Mesodermal cell (in vitro differentiated cells): ENCODE data around the gene HCRTR1.

Source experiments
- H3K27ac ChIP-seq: 2 replicates; pipeline ENCODE4 v1.7.0; 2013; ENCODE audit warnings: mild to moderate bottlenecking, low read depth, low read length, moderate library complexity; ENCODE audit not compliant: severe bottlenecking
- H3K36me3 ChIP-seq: 2 replicates; pipeline ENCODE4 v1.7.1; 2013; ENCODE audit warnings: mild to moderate bottlenecking, low read length, moderate library complexity; ENCODE audit not compliant: control insufficient read depth, insufficient read depth
- H3K4me1 ChIP-seq: one replicate; pipeline ENCODE4 v1.7.1; 2013; ENCODE audit warnings: mild to moderate bottlenecking, low read length; ENCODE audit not compliant: insufficient read depth, control insufficient read depth, poor library complexity, severe bottlenecking
- H3K4me3 ChIP-seq: 2 replicates; pipeline ENCODE4 v1.7.0; 2013; ENCODE audit warnings: low read length, control low read depth, mild to moderate bottlenecking; ENCODE audit not compliant: insufficient read depth, poor library complexity, severe bottlenecking; ENCODE audit errors: extremely low read depth
- H3K9me3 ChIP-seq: 2 replicates; pipeline ENCODE4 v1.7.1; 2013; ENCODE audit warnings: mild to moderate bottlenecking, low read length, moderate library complexity; ENCODE audit not compliant: control insufficient read depth
- WGBS, 2 experiments: methylation state at CpG; one replicate each; pipeline ENCODE4 v1.1.5; 2013; ENCODE audit warnings: missing lambda C conversion rate in 2 of 2; ENCODE audit not compliant: insufficient coverage in 2 of 2; 5-methylcytosine and 5-hydroxymethylcytosine counted together

The HCRTR1 gene

GRCh38 chr1:31574749-31575368, 42.6 kb upstream of the HCRTR1 start:
- peaks cover 32% of the 10 kb centered on the region for H3K4me1 ChIP-seq
- H3K9me3 ChIP-seq = no peaks in the 10 kb centered on the region
- no peaks in the 10 kb centered on the region for H3K36me3 ChIP-seq
- no peak overlapping the region for H3K27ac ChIP-seq
- H3K4me3 ChIP-seq = no peak overlapping the region
- 69 to 94% methylated on average over 3 to 7 of the region's 10 CpGs for WGBS, 2 experiments

GRCh38 chr1:31575369-31576140, 41.9 kb upstream of the HCRTR1 start:
- no peak overlapping the region for H3K4me3 ChIP-seq
- H3K36me3 ChIP-seq = no peaks in the 10 kb centered on the region
- no peaks in the 10 kb centered on the region for H3K9me3 ChIP-seq
- 75 to 84% methylated on average over 3 to 7 of the region's 11 CpGs for WGBS, 2 experiments
- H3K4me1 ChIP-seq = peaks cover 32% of the 10 kb centered on the region
- H3K27ac ChIP-seq = no peak overlapping the region

GRCh38 chr1:31576201-31576669, 41.3 kb upstream of the HCRTR1 start, which contains the start of gene TINAGL1:
TSS of gene TINAGL1 (plus strand) at chr1:31576515. CDS start at chr1:31577149, 634 bp downstream.
- H3K4me3 ChIP-seq = no peak within 1 kb of the TSS
- H3K4me1 ChIP-seq = peaks cover 32% of the 10 kb centered on the region
- H3K36me3 ChIP-seq = no peaks in the 10 kb centered on the region
- WGBS, 2 experiments = 10 to 14% methylated on average over 11 to 15 of the region's 25 CpGs
- H3K27ac ChIP-seq = no peak within 1 kb of the TSS
- H3K9me3 ChIP-seq = no peaks in the 10 kb centered on the region

GRCh38 chr1:31576743-31577455, 40.6 kb upstream of the HCRTR1 start:
- Histone ChIP-seq H3K4me1 (peaks cover 32% of the 10 kb centered on the region), H3K9me3 (no peaks in the 10 kb centered on the region), H3K27ac (no peak overlapping the region), H3K4me3 (no peak overlapping the region), H3K36me3 (no peaks in the 10 kb centered on the region)
- 90 to 92% methylated on average over 26 to 27 of the region's 27 CpGs for WGBS, 2 experiments

GRCh38 chr1:31577515-31578192, 39.8 kb upstream of the HCRTR1 start:
- H3K4me1 ChIP-seq = peaks cover 32% of the 10 kb centered on the region
- H3K27ac ChIP-seq = no peak overlapping the region
- no peak overlapping the region for H3K4me3 ChIP-seq

GRCh38 chr1:31579374-31579773, 38.1 kb upstream of the HCRTR1 start:
- H3K9me3 ChIP-seq = no peaks in the 10 kb centered on the region
- 50% methylated on average over 1 of the region's 5 CpGs; no CpG with 5 or more reads in 1 of the 2 experiments for WGBS, 2 experiments
- no peak overlapping the region for H3K4me3 ChIP-seq
- no peaks in the 10 kb centered on the region for H3K36me3 ChIP-seq
- no peak overlapping the region for H3K27ac ChIP-seq
- peaks cover 25% of the 10 kb centered on the region for H3K4me1 ChIP-seq

More at GRCh38 chr1:31577515-31578192, 39.8 kb upstream of the HCRTR1 start:
- no peaks in the 10 kb centered on the region for H3K9me3 ChIP-seq
- 81 to 82% methylated on average over 4 to 5 of the region's 6 CpGs for WGBS, 2 experiments
- H3K36me3 ChIP-seq = no peaks in the 10 kb centered on the region

- Histone ChIP-seq H3K4me1 (peaks cover 15% of the 10 kb centered on the region), H3K27ac (no peak overlapping the region), H3K9me3 (no peaks in the 10 kb centered on the region), H3K4me3 (no peak overlapping the region), H3K36me3 (no peaks in the 10 kb centered on the region)
- 82 to 91% methylated on average over 3 to 4 of the region's 5 CpGs for WGBS, 2 experiments
These were observed 37.0 kb upstream of the HCRTR1 start for GRCh38 chr1:31580513-31580870.

GRCh38 chr1:31580891-31581603, 36.4 kb upstream of the HCRTR1 start:
- Histone ChIP-seq H3K27ac (no peak overlapping the region), H3K9me3 (no peaks in the 10 kb centered on the region), H3K4me3 (no peak overlapping the region), H3K36me3 (no peaks in the 10 kb centered on the region), H3K4me1 (peaks cover 10% of the 10 kb centered on the region)
- WGBS, 2 experiments = 90 to 93% methylated on average over 11 to 15 of the region's 15 CpGs

- H3K4me3 ChIP-seq = no peak overlapping the region
- no peaks in the 10 kb centered on the region for H3K9me3 ChIP-seq
- WGBS, 2 experiments = 75 to 78% methylated on average over 9 to 11 of the region's 12 CpGs
- peaks cover 7% of the 10 kb centered on the region for H3K4me1 ChIP-seq
- no peak overlapping the region for H3K27ac ChIP-seq
- H3K36me3 ChIP-seq = no peaks in the 10 kb centered on the region
These were observed 35.4 kb upstream of the HCRTR1 start for GRCh38 chr1:31581821-31582810.
